Osteocyte (in vitro differentiated cells): ENCODE results near the gene JUP. TPM values are rescaled to one million over a fixed set of nuclear protein-coding genes. Genes with fewer than 3 reads are reported as not detected.
"Not testable (repeated sequence)": the region's sequence is repeated elsewhere in the genome, so short reads cannot be mapped to it uniquely, and the experiment has no call there.

ENCODE experiments used
- DNase-seq: peaks from one replicate; pipeline ENCODE4 v3.0.0; 2021; ENCODE audit warnings: mixed read lengths; ENCODE audit not compliant: unreplicated experiment; ENCODE audit errors: extremely low spot score
- H3K27ac Mint-ChIP-seq: one replicate; pipeline ENCODE4 v1.8.0; 2021; ENCODE audit warnings: mild to moderate bottlenecking, mixed read lengths; ENCODE audit not compliant: unreplicated experiment
- H3K27me3 Mint-ChIP-seq: one replicate; pipeline ENCODE4 v1.8.0; 2021; ENCODE audit warnings: mixed read lengths; ENCODE audit not compliant: unreplicated experiment
- H3K36me3 Mint-ChIP-seq: one replicate; pipeline ENCODE4 v1.8.0; 2021; ENCODE audit warnings: mixed read lengths; ENCODE audit not compliant: unreplicated experiment
- H3K4me1 Mint-ChIP-seq: one replicate; pipeline ENCODE4 v1.8.0; 2021; ENCODE audit warnings: mixed read lengths; ENCODE audit not compliant: unreplicated experiment
- H3K4me3 Mint-ChIP-seq: one replicate; pipeline ENCODE4 v1.8.0; 2021; ENCODE audit warnings: mild to moderate bottlenecking, moderate library complexity, mixed read lengths; ENCODE audit not compliant: unreplicated experiment
- H3K9me3 Mint-ChIP-seq: one replicate; pipeline ENCODE4 v1.8.0; 2021; ENCODE audit warnings: mixed read lengths; ENCODE audit not compliant: unreplicated experiment
- CTCF ChIP-seq: fragments of 200-600 bp; sonication (generic); IDR thresholded peaks from 2 replicates; pipeline ENCODE4 v1.5.0; 2021; ENCODE audit warnings: antibody characterized with exemption, mild to moderate bottlenecking, moderate library complexity
- total RNA-seq: library from RNA; stranded (reverse); gene quantifications from 2 replicates; pipeline ENCODE4 v1.2.1, GENCODE V29; 2021

JUP gene
- total RNA-seq, 1 donor from 2014 or later: 92.6 TPM

GRCh38 chr17:41782142-41782541 is 4.4 kb downstream of the JUP start:
- TF ChIP-seq CTCF: no peak
- no peak overlapping the region for H3K27ac Mint-ChIP-seq
- no peaks in the 10 kb centered on the region for H3K27me3 Mint-ChIP-seq

GRCh38 chr17:41781404-41782110 is 5.0 kb downstream of the JUP start:
- no peak for TF ChIP-seq CTCF
- H3K4me3 Mint-ChIP-seq: no peak overlapping the region
- no peaks in the 10 kb centered on the region for H3K36me3 Mint-ChIP-seq
- no peaks in the 10 kb centered on the region for H3K9me3 Mint-ChIP-seq
- H3K27me3 Mint-ChIP-seq: no peaks in the 10 kb centered on the region
- H3K27ac Mint-ChIP-seq: no peak overlapping the region
- DNase-seq: no peak
- H3K4me1 Mint-ChIP-seq: peaks cover 60% of the 10 kb centered on the region

More at GRCh38 chr17:41782142-41782541, 4.4 kb downstream of the JUP start:
- no peaks in the 10 kb centered on the region for H3K36me3 Mint-ChIP-seq
- H3K4me3 Mint-ChIP-seq: no peak overlapping the region
- no peak for DNase-seq
- no peaks in the 10 kb centered on the region for H3K9me3 Mint-ChIP-seq
- H3K4me1 Mint-ChIP-seq: peaks cover 55% of the 10 kb centered on the region

- Mint-ChIP-seq H3K27me3 (no peaks in the 10 kb centered on the region), H3K27ac (no peak overlapping the region), H3K36me3 (peaks cover 3% of the 10 kb centered on the region), H3K4me3 (no peak overlapping the region), H3K4me1 (peaks cover 70% of the 10 kb centered on the region), H3K9me3 (no peaks in the 10 kb centered on the region)
- DNase-seq: no peak
- no peak for TF ChIP-seq CTCF
Observed at GRCh38 chr17:41779954-41780353, 6.6 kb downstream of the JUP start.

GRCh38 chr17:41777574-41778188 is 8.8 kb downstream of the JUP start:
- Mint-ChIP-seq H3K27ac (peak overlapping the region; percentile 93), H3K4me1 (peaks cover 76% of the 10 kb centered on the region), H3K36me3 (peaks cover 4% of the 10 kb centered on the region), H3K9me3 (no peaks in the 10 kb centered on the region), H3K27me3 (no peaks in the 10 kb centered on the region), H3K4me3 (no peak overlapping the region)
- no peak for TF ChIP-seq CTCF
- peak; percentile 92 for DNase-seq

- peaks cover 4% of the 10 kb centered on the region for H3K36me3 Mint-ChIP-seq
- H3K9me3 Mint-ChIP-seq: no peaks in the 10 kb centered on the region
- TF ChIP-seq CTCF: peak; percentile 38
- peaks cover 73% of the 10 kb centered on the region for H3K4me1 Mint-ChIP-seq
- no peaks in the 10 kb centered on the region for H3K27me3 Mint-ChIP-seq
- H3K27ac Mint-ChIP-seq: peak overlapping the region; percentile 93
- DNase-seq: no peak
- H3K4me3 Mint-ChIP-seq: no peak overlapping the region
Observed at GRCh38 chr17:41777157-41777573, 9.3 kb downstream of the JUP start.

- not testable (repeated sequence) for H3K36me3 Mint-ChIP-seq, H3K4me3 Mint-ChIP-seq, DNase-seq, H3K27me3 Mint-ChIP-seq, H3K9me3 Mint-ChIP-seq
- H3K4me1 Mint-ChIP-seq: peaks cover 65% of the 10 kb centered on the region
- H3K27ac Mint-ChIP-seq: peak overlapping the region; percentile 44
Observed at GRCh38 chr17:41776262-41776900, 10.1 kb downstream of the JUP start.
